Measurements from ENCODE around the gene FBXL19. TPM values are rescaled to one million over a fixed set of nuclear protein-coding genes. Genes with fewer than 3 reads are reported as not detected.

FBXL19 gene
- total and polyA plus RNA-seq, 2 donors (not counting 1 experiment from before 2014, with no cell fraction given), result 9.0 to 25.0 TPM

- ATAC-seq (ENCODE audit: low read depth) (no peak), DNase-seq (no peak)
- Histone ChIP-seq H3K9me3 (ENCODE audit: control extremely low read depth in 1 of 3, control insufficient read depth in 2 of 3, insufficient read depth in 1 of 3, low read length in 2 of 3) (no peaks in the 10 kb centered on the region), H3K27ac (ENCODE audit: low read length in 2 of 2) (no peak overlapping the region), H3K4me2 (replicated peaks; ENCODE audit: low read depth, low read length, poor library complexity, severe bottlenecking) (no peak overlapping the region), H3K79me2 (ENCODE audit: control insufficient read depth, insufficient read depth, low read length) (peaks cover 19% of the 10 kb centered on the region), H3K36me3 (replicated peaks in 1 of 2; ENCODE audit: control extremely low read depth in 1 of 2, control insufficient read depth in 1 of 2, extremely low read depth in 1 of 2, insufficient read depth in 2 of 2, low read length in 1 of 2) (peaks cover 4 to 76% of the 10 kb centered on the region in 2 experiments), H3K27me3 (replicated peaks in 1 of 4; ENCODE audit: control extremely low read depth in 1 of 4, control insufficient read depth in 3 of 4, insufficient read depth in 4 of 4, low read length in 3 of 4) (no peaks in the 10 kb centered on the region), H3K4me3 (ENCODE audit: control extremely low read depth in 1 of 5, extremely low read depth in 1 of 5, insufficient read depth in 1 of 5, low read depth in 2 of 5, low read length in 4 of 5) (no peak overlapping the region), H2AFZ (ENCODE audit: insufficient read depth, low read depth, low read length, poor library complexity, severe bottlenecking) (no peak overlapping the region), H3K9ac (ENCODE audit: low read length) (no peak overlapping the region), H3K4me1 (ENCODE audit: control insufficient read depth in 2 of 2, insufficient read depth in 2 of 2, low read length in 2 of 2) (no peaks in the 10 kb centered on the region), H4K20me1 (ENCODE audit: control insufficient read depth, insufficient read depth, low read length, poor library complexity, severe bottlenecking) (peaks cover 4% of the 10 kb centered on the region)
- no peak overlapping the region for H3K27ac Mint-ChIP-seq
- TF ChIP-seq EZH2 (IDR thresholded peaks at IDR 0.05; ENCODE audit: borderline replicate concordance, insufficient read depth, low read depth, low read length, poor library complexity, severe bottlenecking), result no peak
- H3K4me1 Mint-ChIP-seq, result no peaks in the 10 kb centered on the region
- WGBS (ENCODE audit: insufficient coverage), result 97% methylated on average over 7 of the region's 7 CpGs
- intact Hi-C loops (cut with micrococcal nuclease), result no loop called here
- ChIA-PET POLR2A (no interaction called here), CTCF (interaction anchor here (1.5 kb wide), 1 partner anchor 12 kb away, joined by 4 read pairs; the partner anchor contains the start of gene HSD3B7)
- H3K4me3 Mint-ChIP-seq, result no peak overlapping the region
- H3K9me3 Mint-ChIP-seq (ENCODE audit: insufficient read depth), result no peaks in the 10 kb centered on the region
- H3K27me3 Mint-ChIP-seq, result no peaks in the 10 kb centered on the region
Observed at GRCh38 chr16:30972872-30973271, 49.5 kb downstream of the FBXL19 start.

GRCh38 chr16:30974348-30974747 is 51.0 kb downstream of the FBXL19 start:
- H3K36me3 ChIP-seq (replicated peaks in 1 of 2; ENCODE audit: control extremely low read depth in 1 of 2, control insufficient read depth in 1 of 2, extremely low read depth in 1 of 2, insufficient read depth in 2 of 2, low read length in 1 of 2), result peaks cover 4 to 68% of the 10 kb centered on the region in 2 experiments
- Mint-ChIP-seq H3K27me3 (no peaks in the 10 kb centered on the region), H3K9me3 (ENCODE audit: insufficient read depth) (no peaks in the 10 kb centered on the region), H3K27ac (no peak overlapping the region), H3K4me3 (no peak overlapping the region), H3K4me1 (no peaks in the 10 kb centered on the region)
- TF ChIP-seq EZH2 (IDR thresholded peaks at IDR 0.05; ENCODE audit: borderline replicate concordance, insufficient read depth, low read depth, low read length, poor library complexity, severe bottlenecking) (no peak), CTCF (IDR thresholded peaks at IDR 0.05) (no peak)
- CTCF ChIA-PET, result no interaction called here
- no peak overlapping the region for H3K27ac ChIP-seq (ENCODE audit: low read length in 2 of 2)
- peaks cover 17% of the 10 kb centered on the region for H3K79me2 ChIP-seq (ENCODE audit: control insufficient read depth, insufficient read depth, low read length)
- H4K20me1 ChIP-seq (ENCODE audit: control insufficient read depth, insufficient read depth, low read length, poor library complexity, severe bottlenecking), result peaks cover 17% of the 10 kb centered on the region
- no peaks in the 10 kb centered on the region for H3K9me3 ChIP-seq (ENCODE audit: control extremely low read depth in 1 of 3, control insufficient read depth in 2 of 3, insufficient read depth in 1 of 3, low read length in 2 of 3)
- no peak overlapping the region for H3K9ac ChIP-seq (ENCODE audit: low read length)
- H3K4me2 ChIP-seq (replicated peaks; ENCODE audit: low read depth, low read length, poor library complexity, severe bottlenecking), result no peak overlapping the region
- intact Hi-C loops (cut with micrococcal nuclease), result no loop called here
- no peak for DNase-seq
- POLR2A ChIA-PET, result no interaction called here
- WGBS (ENCODE audit: insufficient coverage), result 100% methylated on average over 6 of the region's 6 CpGs
- no peak overlapping the region for H2AFZ ChIP-seq (ENCODE audit: insufficient read depth, low read depth, low read length, poor library complexity, severe bottlenecking)
- H3K4me1 ChIP-seq (ENCODE audit: control insufficient read depth in 2 of 2, insufficient read depth in 2 of 2, low read length in 2 of 2), result no peaks in the 10 kb centered on the region
- no peak for ATAC-seq (ENCODE audit: low read depth)
- no peak overlapping the region for H3K4me3 ChIP-seq (ENCODE audit: control extremely low read depth in 1 of 5, extremely low read depth in 1 of 5, insufficient read depth in 1 of 5, low read depth in 2 of 5, low read length in 4 of 5)
- no peaks in the 10 kb centered on the region for H3K27me3 ChIP-seq (replicated peaks in 1 of 4; ENCODE audit: control extremely low read depth in 1 of 4, control insufficient read depth in 3 of 4, insufficient read depth in 4 of 4, low read length in 3 of 4)

All from B cell (primary cell).